ENCODE data around the gene PIGU.

PIGU gene

DNA sequence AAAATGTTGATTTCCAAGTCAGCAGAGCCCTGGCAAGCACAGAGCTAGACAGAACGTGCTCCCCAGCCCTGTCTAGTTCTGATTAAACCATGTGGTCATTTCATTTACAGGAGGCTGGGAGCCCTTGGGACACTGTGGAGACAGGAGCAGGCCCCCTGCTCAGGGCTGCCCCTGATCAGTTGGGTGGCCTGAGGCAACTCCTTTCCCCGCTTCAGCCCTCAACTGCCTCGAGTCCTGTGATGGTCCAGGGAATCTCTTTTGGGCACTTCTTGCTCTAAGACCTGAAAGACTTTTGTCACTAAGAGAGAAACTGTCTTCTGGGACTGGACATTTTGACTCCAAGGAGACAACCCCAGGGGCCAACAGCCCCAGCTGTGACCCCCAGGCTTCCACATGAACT lies 147.2 kb downstream of the PIGU start:
- DNase-seq = no peak
- Histone ChIP-seq H3K4me1 (peaks cover 4% of the 10 kb centered on the region; the same call in 1 of the 2 replicates), H3K36me3 (peaks cover 73% of the 10 kb centered on the region), H3K9me3 (no peaks in the 10 kb centered on the region), H3K27me3 (no peaks in the 10 kb centered on the region), H3K4me3 (ENCODE audit: low read depth, low read length) (no peak overlapping the region)
- TF ChIP-seq, protein P1, sequence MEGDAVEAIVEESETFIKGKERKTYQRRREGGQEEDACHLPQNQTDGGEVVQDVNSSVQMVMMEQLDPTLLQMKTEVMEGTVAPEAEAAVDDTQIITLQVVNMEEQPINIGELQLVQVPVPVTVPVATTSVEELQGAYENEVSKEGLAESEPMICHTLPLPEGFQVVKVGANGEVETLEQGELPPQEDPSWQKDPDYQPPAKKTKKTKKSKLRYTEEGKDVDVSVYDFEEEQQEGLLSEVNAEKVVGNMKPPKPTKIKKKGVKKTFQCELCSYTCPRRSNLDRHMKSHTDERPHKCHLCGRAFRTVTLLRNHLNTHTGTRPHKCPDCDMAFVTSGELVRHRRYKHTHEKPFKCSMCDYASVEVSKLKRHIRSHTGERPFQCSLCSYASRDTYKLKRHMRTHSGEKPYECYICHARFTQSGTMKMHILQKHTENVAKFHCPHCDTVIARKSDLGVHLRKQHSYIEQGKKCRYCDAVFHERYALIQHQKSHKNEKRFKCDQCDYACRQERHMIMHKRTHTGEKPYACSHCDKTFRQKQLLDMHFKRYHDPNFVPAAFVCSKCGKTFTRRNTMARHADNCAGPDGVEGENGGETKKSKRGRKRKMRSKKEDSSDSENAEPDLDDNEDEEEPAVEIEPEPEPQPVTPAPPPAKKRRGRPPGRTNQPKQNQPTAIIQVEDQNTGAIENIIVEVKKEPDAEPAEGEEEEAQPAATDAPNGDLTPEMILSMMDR (IDR thresholded peaks at IDR 0.05; ENCODE audit: low read depth, low read length) = no peak

DNA sequence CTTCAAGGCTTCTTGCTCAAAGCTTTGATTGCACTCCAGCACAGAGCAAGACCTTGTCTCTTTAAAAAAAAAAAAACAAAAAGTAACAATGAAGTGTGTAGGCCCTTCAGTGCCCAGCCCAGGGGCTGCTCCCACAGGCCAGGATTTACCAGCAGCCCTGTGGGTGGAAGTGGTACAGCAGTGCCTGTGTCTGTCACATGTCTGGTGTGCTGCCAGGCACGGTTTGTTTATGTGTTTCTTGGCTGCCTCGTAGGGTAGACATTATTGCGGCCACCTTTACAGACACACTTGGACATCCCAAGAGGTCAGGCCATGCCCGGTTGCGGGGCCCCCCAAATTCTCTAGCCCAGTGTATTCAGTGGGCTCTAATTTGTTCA lies 148.0 kb downstream of the PIGU start:
- DNase-seq = no peak

DNA sequence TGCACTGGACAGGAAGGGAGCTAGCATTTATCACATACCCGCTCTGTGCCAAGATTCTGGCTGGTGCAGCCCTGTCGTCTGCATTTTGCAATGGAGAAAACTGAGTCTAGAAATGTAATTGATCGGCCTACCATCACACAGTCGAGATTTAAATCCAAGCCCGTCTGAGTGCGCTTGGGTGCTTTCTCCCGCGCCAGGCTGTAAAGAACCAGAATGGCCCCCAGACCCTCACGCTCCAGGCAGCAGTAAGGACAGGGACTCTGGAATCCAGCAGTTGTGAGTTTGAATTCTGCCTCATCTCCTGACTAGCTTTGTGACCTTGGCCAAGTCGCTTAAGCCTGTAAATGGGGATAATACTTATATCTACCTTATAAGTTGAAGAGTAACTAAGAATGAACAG lies 149.9 kb downstream of the PIGU start:
- Histone ChIP-seq H3K27me3 (no peaks in the 10 kb centered on the region), H3K4me1 (peaks cover 4% of the 10 kb centered on the region; the same call in 1 of the 2 replicates), H3K9me3 (no peaks in the 10 kb centered on the region), H3K4me3 (ENCODE audit: low read depth, low read length) (no peak overlapping the region), H3K36me3 (peaks cover 51% of the 10 kb centered on the region)
- DNase-seq = no peak
- TF ChIP-seq, protein P1 (IDR thresholded peaks at IDR 0.05; ENCODE audit: low read depth, low read length) = no peak

More for the DNA sequence above, 148.0 kb downstream of the PIGU start:
- Histone ChIP-seq H3K4me3 (ENCODE audit: low read depth, low read length) (no peak overlapping the region), H3K9me3 (no peaks in the 10 kb centered on the region), H3K36me3 (peaks cover 66% of the 10 kb centered on the region), H3K27me3 (no peaks in the 10 kb centered on the region), H3K4me1 (peaks cover 4% of the 10 kb centered on the region; the same call in 1 of the 2 replicates)
- TF ChIP-seq, protein P1 (IDR thresholded peaks at IDR 0.05; ENCODE audit: low read depth, low read length) = no peak

DNA sequence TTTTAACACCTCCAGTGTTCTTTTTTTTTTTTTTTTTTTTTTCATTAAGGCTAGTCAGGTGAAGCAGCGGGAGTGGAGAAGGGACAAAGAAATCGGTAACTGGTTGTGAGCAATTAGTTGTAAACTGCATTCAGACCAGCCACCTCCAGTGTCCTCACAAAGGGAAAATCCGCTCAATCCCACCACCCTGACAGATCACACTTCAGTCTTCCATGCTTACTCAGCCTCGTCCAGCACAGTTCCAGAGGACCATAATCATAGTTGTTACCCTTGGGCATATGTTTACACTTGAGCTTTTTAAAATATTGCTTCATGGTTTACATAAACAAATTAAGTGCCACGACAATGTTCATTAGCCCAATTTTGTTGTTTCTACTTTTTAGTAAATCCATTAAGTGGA lies 150.4 kb downstream of the PIGU start:
- Histone ChIP-seq H3K4me1 (peaks cover 4% of the 10 kb centered on the region; the same call in 1 of the 2 replicates), H3K36me3 (peaks cover 45% of the 10 kb centered on the region), H3K9me3 (no peaks in the 10 kb centered on the region), H3K27me3 (no peaks in the 10 kb centered on the region), H3K4me3 (ENCODE audit: low read depth, low read length) (no peak overlapping the region)
- DNase-seq = no peak
- TF ChIP-seq, protein P1 (IDR thresholded peaks at IDR 0.05; ENCODE audit: low read depth, low read length) = no peak

DNA sequence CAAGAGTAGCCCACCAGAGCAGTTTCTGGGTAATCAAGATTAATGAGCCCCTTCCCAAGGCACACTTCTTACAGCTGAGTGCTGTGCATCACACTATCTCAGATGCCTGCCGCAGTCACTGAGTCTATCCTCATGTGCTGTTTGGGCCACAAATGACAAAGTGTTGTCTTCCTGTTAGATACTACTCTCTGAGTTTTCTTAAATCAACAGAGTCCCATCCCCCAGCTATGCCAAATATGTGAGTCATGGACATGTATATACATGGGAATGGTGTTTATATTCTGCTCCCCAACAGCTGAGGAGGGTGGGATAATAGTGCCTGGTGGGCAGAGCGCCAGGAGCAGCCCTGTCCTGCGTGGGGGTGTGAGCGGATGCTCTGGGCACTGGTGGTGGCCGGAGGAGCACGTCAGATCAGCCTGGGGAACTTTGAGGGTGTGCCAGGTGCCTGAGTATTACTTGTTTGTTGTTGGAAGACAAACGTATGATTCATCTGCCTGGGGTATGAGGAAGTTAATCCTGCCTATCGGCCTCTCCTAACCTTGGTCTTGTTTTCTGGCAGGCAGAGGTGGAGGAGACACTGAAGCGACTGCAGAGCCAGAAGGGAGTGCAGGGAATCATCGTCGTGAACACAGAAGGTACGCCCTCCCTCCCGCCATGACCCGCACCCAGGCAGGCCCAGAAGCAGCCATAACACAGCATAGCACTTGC lies 151.0 kb downstream of the PIGU start:
- Histone ChIP-seq H3K4me1 (peaks cover 4% of the 10 kb centered on the region; the same call in 1 of the 2 replicates), H3K36me3 (peaks cover 39% of the 10 kb centered on the region)

DNA sequence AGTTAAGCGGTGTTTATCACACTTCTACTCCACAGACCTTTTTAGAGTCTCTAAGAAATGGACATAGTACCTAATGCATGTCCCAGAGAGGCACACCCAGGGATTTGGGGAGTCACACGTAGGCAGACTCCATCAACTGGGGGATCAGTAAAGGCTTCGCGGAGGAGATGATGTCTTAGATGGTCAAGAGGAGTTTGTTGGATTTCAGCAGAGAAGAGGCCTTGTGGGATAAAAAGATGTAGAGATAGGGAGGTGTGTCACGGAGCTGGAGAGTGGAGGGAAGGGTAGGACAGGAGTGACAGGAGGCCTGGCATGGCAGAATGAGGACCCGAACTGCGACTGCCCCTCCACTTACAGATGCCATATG lies 151.6 kb downstream of the PIGU start:
- Histone ChIP-seq H3K9me3 (no peaks in the 10 kb centered on the region), H3K4me3 (ENCODE audit: low read depth, low read length) (no peak overlapping the region), H3K36me3 (peaks cover 34% of the 10 kb centered on the region), H3K27me3 (no peaks in the 10 kb centered on the region), H3K4me1 (peaks cover 4% of the 10 kb centered on the region; the same call in 1 of the 2 replicates)
- TF ChIP-seq, protein P1 (IDR thresholded peaks at IDR 0.05; ENCODE audit: low read depth, low read length) = no peak
- no peak for DNase-seq

More for the DNA sequence above, 151.0 kb downstream of the PIGU start:
- peak; percentile 38 for DNase-seq
- Histone ChIP-seq H3K4me3 (ENCODE audit: low read depth, low read length) (no peak overlapping the region), H3K9me3 (no peaks in the 10 kb centered on the region), H3K27me3 (no peaks in the 10 kb centered on the region)
- TF ChIP-seq, protein P1 (IDR thresholded peaks at IDR 0.05; ENCODE audit: low read depth, low read length) = no peak

Measured in BE2C (cell line).